ENCODE data around the gene SELL. TPM values are rescaled to one million over a fixed set of nuclear protein-coding genes. Genes with fewer than 3 reads are reported as not detected.
"Not testable (repeated sequence)": the region's sequence is repeated elsewhere in the genome, so short reads cannot be mapped to it uniquely, and the experiment has no call there.

SELL gene
- total RNA-seq, 1 donor from 2014 or later: 2.1 TPM

- intact Hi-C loops (cut with micrococcal nuclease): no loop called here
- ATAC-seq: no peak
- no peak for DNase-seq
These were observed 31.7 kb downstream of the SELL start for GRCh38 chr1:169679692-169680091.

GRCh38 chr1:169676001-169676400 lies 35.4 kb downstream of the SELL start:
- intact Hi-C loops (cut with micrococcal nuclease): no loop called here

GRCh38 chr1:169670836-169671235 lies 40.6 kb downstream of the SELL start:
- intact Hi-C loops (cut with micrococcal nuclease): no loop called here
- DNase-seq: no peak
- no peak for ATAC-seq

More at GRCh38 chr1:169676001-169676400, 35.4 kb downstream of the SELL start:
- DNase-seq (no peak), ATAC-seq (no peak)

GRCh38 chr1:169670244-169670643 lies 41.2 kb downstream of the SELL start:
- DNase-seq; ATAC-seq; intact Hi-C loops (cut with micrococcal nuclease): not testable (repeated sequence)

GRCh38 chr1:169667699-169668596 lies 43.5 kb downstream of the SELL start:
- intact Hi-C loops (cut with micrococcal nuclease); DNase-seq; ATAC-seq: not testable (repeated sequence)

- ATAC-seq; DNase-seq; intact Hi-C loops (cut with micrococcal nuclease): not testable (repeated sequence)
These were observed 44.2 kb downstream of the SELL start for GRCh38 chr1:169667227-169667639.

GRCh38 chr1:169662680-169663079 lies 48.7 kb downstream of the SELL start:
- DNase-seq; intact Hi-C loops (cut with micrococcal nuclease); ATAC-seq: not testable (repeated sequence)

- DNase-seq; intact Hi-C loops (cut with micrococcal nuclease); ATAC-seq: not testable (repeated sequence)
These were observed 50.4 kb downstream of the SELL start for GRCh38 chr1:169661066-169661465.

GRCh38 chr1:169658777-169659176 lies 52.6 kb downstream of the SELL start:
- DNase-seq; intact Hi-C loops (cut with micrococcal nuclease); ATAC-seq: not testable (repeated sequence)

- intact Hi-C loops (cut with micrococcal nuclease): no loop called here
- DNase-seq (no peak), ATAC-seq (no peak)
These were observed 57.5 kb downstream of the SELL start for GRCh38 chr1:169653873-169654272.

- ATAC-seq (no peak), DNase-seq (no peak)
- intact Hi-C loops (cut with micrococcal nuclease): no loop called here
These were observed 60.4 kb downstream of the SELL start for GRCh38 chr1:169651035-169651434.

- DNase-seq (no peak), ATAC-seq (no peak)
- intact Hi-C loops (cut with micrococcal nuclease): no loop called here
These were observed 60.9 kb downstream of the SELL start for GRCh38 chr1:169650551-169650950.

GRCh38 chr1:169648709-169649108 lies 62.7 kb downstream of the SELL start:
- no peak for DNase-seq
- intact Hi-C loops (cut with micrococcal nuclease): no loop called here
- no peak for ATAC-seq

GRCh38 chr1:169648187-169648586 lies 63.2 kb downstream of the SELL start:
- no peak for DNase-seq
- intact Hi-C loops (cut with micrococcal nuclease): no loop called here
- ATAC-seq: no peak

- intact Hi-C loops (cut with micrococcal nuclease): no loop called here
- DNase-seq: no peak
- no peak for ATAC-seq
These were observed 63.9 kb downstream of the SELL start for GRCh38 chr1:169647512-169647911.

- no peak for ATAC-seq
- DNase-seq: no peak
- intact Hi-C loops (cut with micrococcal nuclease): no loop called here
These were observed 67.1 kb downstream of the SELL start for GRCh38 chr1:169644297-169644696.

Other genes with a start within 250 kb of the SELL start
- 18.2 TPM for gene SLC19A2, start 225.7 kb downstream of the SELL start, total RNA-seq
- 11.8 TPM for gene F5, start 125.1 kb downstream of the SELL start, total RNA-seq
- gene SELP, start 81.5 kb downstream of the SELL start, total RNA-seq: 7.4 TPM
- gene SELE, start 22.5 kb upstream of the SELL start, total RNA-seq: 0.92 TPM
- 5.7 TPM for gene METTL18, start 83.3 kb upstream of the SELL start, total RNA-seq
- 5.3 TPM for gene SCYL3, start 182.3 kb upstream of the SELL start, total RNA-seq